NCI-H460 (cell line): ENCODE measurements around the gene CLPTM1L. TPM values are rescaled to one million over a fixed set of nuclear protein-coding genes. Genes with fewer than 3 reads are reported as not detected.
"Not testable (repeated sequence)": the region's sequence is repeated elsewhere in the genome, so short reads cannot be mapped to it uniquely, and the experiment has no call there.

Experiments
- DNase-seq: peaks from one replicate; pipeline ENCODE4 v3.0.0-alpha.2; 2016; ENCODE audit warnings: low read depth; ENCODE audit errors: extremely low read depth
- total RNA-seq: library from RNA; depleted of rRNA; stranded (reverse); fragments of >200 nt; shearing (Covaris generic); gene quantifications from 2 replicates; pipeline ENCODE4 v1.2.3, GENCODE V29; 2014

The CLPTM1L gene
- total RNA-seq, 1 experiment from 2014 or later, result 255 TPM

DNA sequence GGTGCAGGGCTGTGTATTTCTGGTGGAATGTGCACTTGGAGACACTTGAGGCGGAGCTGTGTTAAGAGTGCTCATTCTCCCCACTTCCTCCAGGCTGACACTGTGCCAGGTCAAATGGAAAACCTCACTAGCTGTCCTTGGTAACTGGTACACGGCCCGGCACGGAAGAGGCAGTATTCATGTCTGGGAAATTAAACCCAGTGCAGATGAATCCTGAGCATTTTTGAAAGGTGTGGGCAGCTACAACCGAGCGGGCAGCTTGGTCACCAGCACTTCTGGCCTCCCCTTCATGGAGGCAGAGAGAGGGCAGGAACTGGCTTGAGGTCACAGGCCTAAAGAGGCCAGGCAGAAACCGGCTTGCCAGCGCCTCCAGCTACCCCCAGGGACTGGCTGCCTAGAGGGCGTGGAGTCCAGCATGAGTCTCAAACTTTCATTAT is 1.6 kb downstream of the CLPTM1L start:
- no peak for DNase-seq

DNA sequence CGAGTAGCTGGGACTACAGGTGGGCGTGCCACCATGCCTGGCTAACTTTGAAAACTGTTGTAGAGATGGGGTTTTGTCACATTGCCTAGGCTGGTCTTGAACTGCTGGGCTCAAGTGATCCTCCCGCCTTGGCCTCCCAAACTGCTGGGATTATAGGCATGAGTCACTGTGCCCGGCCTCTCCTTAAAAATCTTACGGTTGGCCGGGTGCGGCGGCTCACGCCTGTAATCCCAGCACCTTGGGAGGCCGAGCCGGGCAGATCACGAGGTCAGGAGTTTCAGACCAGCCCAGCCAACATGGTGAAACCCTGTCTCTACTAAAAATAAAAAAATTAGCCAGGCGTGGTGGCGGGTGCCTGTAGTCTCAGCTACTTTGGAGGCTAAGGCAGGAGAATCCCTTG is 2.2 kb downstream of the CLPTM1L start:
- not testable (repeated sequence) for DNase-seq

DNA sequence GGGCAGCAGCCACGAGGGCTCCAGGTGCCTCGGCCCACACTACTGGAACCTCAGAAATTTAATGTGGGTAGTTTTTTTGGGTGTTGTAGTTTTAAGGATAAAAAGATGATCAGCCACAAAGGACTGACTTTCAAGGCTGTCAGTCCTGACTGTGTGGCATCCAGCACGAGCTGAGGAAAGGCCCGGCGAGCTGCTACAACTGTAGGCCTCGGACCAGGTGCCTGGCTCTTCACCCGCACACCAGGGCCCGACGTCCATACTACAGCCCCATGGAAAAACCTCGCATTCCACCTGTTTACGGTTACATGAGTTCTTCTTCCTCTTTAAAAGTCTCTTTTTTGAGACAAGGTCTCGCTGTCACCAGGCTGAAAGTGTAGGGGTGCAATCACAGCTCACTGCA is 2.6 kb downstream of the CLPTM1L start:
- no peak for DNase-seq

DNA sequence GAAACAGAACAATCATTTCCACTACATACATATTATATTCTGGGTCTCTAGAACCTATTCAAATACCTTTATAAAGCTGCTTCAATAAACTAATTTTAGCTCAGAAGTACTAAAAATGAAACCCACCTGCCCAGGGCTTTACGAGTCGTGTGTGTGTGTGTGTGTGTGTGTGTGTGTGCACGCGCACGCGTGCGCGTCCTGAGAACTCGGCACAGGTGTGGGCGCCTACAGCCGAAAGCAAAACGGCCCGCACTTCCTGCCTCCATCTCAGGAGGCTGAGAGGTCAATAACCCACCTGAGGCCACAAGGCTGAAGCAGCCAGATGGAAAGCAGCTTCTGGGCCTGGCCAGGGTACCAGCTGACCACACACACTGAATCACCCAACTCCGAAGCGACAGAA is 3.0 kb downstream of the CLPTM1L start:
- no peak for DNase-seq

DNA sequence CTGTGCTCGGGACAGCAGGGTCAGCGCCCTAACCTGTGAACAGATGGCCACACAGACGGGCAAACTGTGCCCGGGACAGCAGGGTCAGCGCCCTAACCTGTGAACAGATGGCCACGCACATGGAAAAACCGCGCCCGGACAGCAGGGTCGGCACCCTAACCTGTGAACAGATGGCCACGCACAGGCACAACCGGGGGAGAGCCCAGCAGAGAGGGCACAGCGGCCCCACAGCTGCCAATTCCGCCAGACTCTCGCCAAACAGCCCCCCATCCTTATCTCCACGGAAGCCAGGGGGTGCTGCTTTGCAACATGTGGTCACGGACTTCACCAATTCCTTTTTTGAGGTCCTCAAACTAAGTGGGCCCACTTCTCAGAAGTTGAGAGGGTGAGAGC is 5.1 kb downstream of the CLPTM1L start:
- DNase-seq, result not testable (repeated sequence)

DNA sequence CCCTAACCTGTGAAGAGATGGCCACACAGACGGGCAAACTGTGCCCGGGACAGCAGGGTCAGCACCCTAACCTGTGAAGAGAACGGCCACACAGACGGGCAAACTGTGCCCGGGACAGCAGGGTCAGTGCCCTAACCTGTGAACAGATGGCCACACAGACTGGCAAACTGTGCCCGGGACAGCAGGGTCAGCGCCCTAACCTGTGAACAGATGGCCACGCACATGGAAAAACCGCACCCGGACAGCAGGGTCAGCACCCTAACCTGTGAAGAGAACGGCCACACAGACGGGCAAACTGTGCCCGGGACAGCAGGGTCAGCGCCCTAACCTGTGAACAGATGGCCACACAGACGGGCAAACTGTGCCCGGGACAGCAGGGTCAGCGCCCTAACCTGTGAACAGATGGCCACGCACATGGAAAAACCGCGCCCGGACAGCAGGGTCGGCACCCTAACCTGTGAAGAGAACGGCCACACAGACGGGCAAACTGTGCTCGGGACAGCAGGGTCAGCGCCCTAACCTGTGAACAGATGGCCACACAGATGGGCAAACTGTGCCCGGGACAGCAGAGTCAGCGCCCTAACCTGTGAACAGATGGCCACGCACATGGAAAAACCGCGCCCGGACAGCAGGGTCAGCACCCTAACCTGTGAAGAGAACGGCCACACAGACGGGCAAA is 5.6 kb downstream of the CLPTM1L start:
- not testable (repeated sequence) for DNase-seq

DNA sequence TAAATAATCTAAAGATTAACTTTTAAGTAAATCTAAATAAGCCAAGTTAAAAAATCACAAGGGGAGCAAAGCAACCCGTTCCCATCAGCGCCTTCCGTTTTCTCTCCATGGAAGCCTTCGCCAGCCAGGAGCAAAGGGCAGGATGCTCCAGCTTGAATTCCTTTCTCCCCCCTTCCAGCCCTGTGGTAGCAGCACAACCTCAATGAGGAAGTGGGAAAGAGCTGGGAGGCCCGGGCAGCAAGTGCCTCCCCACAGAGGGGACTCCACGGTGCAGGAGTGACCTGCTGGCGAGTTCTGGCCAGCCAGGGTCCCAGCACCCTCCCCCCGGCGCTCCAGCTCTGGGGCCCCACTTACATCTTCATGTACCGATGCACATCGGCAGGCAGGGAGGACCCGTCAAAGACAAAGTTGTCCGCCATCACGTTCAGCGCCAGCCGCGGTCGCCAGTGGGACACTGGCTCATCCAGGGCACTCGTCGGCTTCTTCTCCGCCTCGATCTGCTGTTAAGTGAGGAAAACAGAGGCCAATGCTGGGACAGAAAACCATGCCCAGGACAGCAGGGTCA is 6.3 kb downstream of the CLPTM1L start:
- DNase-seq, result no peak

DNA sequence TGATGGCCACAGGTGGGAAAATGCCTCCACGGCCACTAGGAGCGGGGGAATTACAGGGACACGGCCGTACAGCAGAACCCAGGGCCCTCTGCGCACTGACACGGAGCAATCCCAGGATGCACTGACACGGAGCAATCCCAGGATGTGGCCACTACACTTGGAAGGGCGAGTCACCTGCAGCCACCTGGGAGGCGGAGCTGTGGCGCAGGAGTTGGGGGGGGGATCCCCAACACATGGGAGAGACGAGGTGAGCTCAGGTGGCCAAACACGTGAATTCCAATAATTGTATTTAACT is 6.8 kb downstream of the CLPTM1L start:
- no peak for DNase-seq

DNA sequence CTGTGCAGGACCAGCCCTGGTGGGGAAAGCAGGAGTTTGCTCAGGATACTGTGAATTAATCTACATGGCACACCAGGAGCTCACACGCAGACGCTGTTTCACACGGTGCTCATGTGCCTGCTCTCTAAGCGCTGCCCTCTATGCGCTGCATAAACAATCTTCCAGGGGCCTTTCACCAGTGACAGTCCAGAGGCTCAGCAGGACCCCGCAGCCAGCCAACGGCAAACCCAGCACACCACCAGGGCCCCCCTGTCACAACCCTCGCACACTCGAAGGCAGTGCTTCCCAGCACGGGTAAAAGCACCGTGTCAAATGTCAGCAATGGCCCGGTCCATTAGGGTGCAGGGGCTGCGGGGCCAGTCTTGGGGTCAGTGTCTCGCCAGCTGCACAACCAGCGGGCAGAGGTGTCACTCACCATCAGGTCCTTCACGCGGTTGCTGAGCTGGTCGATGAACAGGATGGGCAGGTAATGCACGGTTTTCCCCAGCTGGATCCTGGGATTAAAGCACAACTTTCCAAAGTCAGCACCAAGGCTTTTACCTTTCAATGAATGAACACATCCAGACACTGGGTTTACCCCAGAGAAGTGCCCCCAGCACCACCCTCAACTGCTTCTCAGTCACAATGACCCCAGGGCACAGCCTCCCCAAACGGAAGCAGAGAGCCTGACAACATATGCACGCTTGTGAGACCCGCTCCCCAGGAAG is 7.3 kb downstream of the CLPTM1L start:
- no peak for DNase-seq

DNA sequence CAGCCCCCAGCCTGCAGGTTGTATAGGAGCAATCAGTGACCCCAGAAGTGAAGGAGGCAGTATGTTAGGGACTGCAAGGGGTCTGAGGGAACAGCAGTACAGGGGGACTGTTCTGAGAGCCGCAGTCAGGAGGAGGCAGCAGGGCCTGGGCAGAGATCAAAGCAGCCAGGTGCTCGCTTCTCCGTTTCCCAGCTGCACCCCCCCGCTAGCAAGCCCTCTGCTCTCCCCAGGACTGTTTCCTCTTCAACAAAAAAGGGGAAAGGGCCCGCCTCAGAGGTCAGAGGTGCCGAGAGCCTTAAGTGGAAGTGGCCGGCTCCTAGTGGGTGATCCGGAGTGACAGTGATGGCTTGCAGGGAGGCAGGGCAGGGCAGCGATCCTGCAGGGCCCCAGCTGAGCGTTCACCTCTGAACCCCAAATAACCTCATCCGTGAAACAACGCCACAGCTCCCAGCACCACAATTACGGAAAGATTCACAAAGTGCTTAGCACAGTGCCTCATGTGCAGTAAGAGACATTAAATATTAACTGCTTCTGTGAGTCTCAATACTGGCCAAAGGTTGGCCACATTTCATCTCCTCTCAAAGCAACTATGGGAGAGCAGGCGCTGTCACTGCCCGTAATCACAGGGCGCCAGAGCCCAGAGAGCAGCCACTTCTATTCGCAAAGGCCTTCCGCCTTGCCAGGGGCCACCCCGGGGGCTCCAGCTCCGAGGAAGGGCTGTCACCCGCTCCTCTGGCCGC is 8.0 kb downstream of the CLPTM1L start:
- DNase-seq, result no peak

DNA sequence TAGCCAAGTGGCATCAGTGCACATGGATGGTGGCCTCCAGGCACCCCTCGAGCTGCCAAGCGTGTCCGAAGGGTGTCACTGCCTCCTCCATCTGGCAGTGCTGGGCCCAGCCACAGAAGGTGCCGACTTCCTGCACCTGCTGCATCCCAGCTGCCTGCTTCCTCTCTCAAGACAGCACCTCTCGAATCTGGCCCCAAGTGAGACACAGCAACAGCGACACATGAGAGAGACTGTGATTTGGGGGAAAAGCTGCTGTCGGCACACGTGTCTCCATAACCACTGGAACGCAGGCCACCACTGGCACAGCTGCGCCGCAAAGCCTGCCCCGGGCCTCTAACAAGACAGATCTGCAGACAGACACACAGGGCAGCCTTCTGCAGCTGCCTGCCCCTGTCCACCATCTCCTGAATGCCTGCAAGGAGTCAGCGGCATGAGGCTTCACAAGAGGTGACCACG is 8.8 kb downstream of the CLPTM1L start:
- DNase-seq, result no peak

DNA sequence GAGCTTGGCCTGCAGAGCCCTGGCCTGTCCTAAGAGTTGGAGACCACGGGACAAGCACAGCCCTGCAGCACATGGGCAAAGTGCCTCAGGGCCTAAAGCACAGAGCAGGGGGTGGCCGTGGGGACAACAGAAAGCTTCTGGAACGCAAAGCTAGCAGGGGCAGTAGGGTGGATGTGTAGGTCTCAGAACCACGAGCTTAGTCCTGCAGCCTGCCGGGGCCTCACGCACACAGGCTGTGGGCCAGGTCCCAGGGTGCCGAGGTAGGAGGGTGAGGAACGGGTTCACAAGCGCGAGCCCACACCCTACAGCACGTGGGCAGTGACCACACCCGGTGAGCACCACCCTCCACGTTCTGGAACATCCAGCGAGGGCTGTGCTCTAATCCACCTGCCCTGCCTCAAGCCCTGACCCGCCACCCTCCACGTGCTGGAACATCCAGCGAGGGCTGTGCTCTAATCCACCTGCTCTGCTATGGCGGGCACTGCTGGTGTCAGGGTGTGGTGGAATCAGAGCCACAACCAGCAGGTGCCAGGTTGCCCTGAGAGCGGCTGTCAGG is 9.3 kb downstream of the CLPTM1L start:
- no peak for DNase-seq

DNA sequence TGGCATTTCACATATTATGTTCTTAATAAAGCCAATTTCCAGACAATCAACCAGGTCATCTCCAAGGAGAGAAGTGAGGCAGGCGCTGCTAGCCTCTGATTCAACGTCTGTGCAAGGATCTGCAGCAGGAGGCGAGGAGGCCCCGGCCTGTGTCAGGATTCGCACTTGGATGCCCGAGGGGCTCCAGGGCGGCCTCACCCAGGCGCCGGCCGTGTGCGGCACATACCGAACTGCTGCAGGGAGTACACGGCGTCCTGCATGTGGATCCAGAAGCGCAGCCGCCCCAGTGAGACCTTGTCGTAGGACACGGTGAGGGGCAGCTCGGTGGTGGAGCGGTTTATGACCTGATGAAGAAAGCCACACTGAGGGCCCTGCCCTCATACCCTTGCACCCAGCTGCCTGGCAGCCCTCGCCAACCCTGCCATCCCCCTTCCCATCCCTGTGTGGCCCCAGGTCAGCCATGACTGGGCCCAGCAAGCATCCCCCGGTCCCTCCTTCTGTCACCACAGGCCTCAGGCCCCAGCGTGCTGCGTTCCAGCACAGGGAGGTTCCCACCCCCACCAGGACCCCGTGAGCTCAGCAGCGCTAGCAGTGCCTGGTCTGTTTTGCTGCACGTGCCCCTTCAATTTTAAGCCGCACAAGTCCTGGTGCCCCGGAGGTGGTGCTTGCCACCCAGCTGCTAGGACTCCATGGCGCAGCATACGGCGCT is 9.9 kb downstream of the CLPTM1L start:
- no peak for DNase-seq

DNA sequence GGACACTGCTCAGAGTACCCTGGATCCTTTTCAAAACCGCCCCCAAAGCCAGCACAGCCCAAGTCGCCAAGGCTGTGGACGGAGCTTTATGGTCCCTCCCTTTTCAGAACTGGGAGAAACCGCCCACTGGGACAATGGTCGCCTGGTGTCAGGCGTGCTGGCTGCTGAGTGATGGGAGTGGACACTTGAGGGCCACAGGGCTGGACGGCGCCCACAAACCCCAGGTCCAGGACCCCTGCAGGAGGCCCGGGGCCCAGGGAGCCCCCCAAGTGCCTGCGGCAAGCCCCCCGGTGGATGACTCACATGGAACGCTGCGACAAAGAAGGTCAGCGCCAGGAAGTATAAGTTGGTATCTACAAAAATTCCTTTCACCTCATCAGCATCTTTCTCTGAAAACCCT is 10.9 kb downstream of the CLPTM1L start:
- no peak for DNase-seq

DNA sequence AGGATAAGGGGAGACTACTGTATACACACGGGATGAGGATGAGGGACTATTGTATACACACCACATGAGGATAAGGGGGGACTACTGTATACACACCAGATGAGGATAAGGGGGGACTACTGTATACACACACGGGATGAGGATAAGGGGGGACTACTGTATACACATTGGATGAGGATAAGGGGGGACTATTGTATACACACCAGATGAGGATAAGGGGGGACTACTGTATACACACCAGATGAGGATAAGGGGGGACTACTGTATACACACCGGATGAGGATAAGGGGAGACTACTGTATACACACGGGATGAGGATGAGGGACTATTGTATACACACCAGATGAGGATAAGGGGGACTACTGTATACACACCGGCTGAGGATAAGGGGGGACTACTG is 11.6 kb downstream of the CLPTM1L start:
- DNase-seq, result not testable (repeated sequence)

DNA sequence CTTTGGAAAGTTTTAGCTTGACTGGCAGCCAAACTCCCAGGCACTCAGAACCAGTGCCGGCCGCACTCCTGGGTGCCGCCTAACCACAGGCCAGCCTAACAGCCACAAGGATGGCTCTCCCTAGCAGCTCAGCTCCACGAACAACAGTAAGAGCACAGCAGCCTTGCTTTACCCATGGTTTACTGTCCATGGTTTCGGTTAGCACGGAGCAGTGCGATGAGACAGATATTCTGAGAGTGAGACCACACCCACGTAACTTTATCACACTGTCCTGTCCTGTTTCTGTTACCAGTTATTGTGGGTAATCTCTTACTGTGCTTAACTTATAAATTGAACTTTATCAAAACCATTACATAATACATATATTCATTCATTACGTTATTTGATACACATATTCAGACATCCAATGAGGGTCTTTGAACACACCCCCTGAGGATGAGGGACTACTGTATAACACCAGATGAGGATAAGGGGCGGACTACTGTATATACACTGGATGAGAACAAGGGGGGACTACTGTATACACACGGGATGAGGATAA is 12.4 kb downstream of the CLPTM1L start:
- DNase-seq, result no peak

DNA sequence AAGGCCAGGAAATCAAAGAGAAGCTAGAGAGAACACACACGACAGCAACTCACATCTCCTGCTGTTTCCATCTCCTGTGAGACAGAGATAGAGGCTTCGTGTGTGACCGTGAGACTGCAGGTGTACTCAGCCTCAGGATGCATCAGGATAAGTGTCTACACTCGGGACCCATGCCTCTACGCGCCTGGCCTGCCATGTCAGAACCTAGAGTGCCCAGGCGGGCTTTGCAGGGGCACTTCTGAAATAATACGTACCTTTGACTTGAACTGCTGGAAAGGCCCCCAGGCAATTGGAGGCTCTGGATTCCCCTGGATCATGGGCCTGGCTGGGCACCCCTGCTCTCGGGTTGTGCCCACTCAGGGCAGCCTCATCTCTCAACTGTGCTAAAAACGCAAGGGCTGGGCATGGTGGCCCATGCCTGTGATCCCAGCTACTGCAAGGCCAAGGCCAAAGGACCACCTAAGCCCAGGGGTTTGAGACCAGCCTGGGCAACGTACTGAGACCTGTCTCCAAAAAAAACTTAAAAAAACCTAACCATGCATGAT is 13.0 kb downstream of the CLPTM1L start:
- no peak for DNase-seq

DNA sequence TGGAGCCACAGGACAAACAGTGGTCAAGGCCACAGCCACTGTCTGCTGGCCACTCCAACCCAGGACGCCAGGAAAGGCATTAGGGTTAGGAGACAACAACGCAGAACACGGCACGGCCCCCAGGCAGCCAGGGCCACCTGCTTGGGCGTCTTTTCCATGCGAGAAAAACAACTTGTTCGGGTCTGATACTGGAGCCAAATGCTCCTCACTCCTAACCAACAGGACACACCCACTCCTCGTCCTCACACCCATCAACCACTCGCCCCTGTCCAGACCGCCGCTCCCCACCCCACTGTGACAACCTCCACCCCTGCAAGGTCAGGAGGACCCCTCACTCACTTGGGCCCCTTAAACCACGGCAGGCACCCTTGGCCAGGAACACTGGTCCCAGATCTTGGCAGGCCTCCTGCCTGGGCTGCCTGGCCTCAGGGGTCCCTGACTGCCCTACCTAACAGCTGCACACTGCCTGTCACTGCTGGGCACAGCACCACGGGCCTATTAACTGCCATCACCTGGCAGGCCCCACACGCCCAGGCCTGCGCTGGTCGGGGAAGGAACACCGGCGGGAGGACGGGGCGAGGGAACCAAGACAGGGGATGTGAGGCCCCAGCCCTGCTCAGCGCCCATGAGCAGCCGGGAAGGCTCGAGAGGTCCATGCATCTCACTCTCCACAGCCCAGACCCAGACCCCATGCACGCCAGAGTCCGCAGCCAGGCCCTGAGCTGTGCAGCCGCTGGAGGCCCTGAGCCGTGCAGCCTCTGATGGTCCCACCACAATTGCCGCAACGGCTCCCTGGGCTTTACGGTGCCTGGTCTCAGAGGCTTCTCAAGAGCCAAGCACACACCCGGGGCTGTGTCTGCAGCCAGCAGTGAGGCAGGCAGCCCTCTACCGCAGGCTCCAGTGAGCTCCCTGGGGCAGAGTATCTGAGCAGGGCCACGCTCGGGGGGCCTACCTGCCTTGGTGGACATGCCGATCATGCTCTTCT is 13.8 kb downstream of the CLPTM1L start:
- DNase-seq, result no peak
